GM12878 (cell line): Measurements from ENCODE around the gene WNT11. TPM values are rescaled to one million over a fixed set of nuclear protein-coding genes. Genes with fewer than 3 reads are reported as not detected.

Experiments used
- BMI1 ChIP-seq: fragments of 450-650 bp; IDR thresholded peaks from 2 replicates; pipeline ENCODE4 v1.6.1; 2016; ENCODE audit warnings: mild to moderate bottlenecking, moderate library complexity, borderline replicate concordance
- CEBPB ChIP-seq, 2 experiments: fragments of 150-350 bp in 1 of 2; IDR thresholded peaks; 2 replicates each; pipeline ENCODE4 v1.6.1; 2012 to 2014; ENCODE audit warnings: low read depth in 2 of 2, low read length in 2 of 2, borderline replicate concordance in 1 of 2, inconsistent platforms in 1 of 2
- CREM ChIP-seq: IDR thresholded peaks from 2 replicates; pipeline ENCODE4 v1.6.1; 2014; ENCODE audit warnings: antibody characterized with exemption, low read depth
- E2F8 ChIP-seq: fragments of 450-650 bp; IDR thresholded peaks from 2 replicates; pipeline ENCODE4 v1.6.1; 2018; ENCODE audit warnings: mild to moderate bottlenecking, low read depth, moderate library complexity; ENCODE audit not compliant: partially characterized antibody
- ETV6 ChIP-seq, 2 experiments: fragments of 450-650 bp in 1 of 2; IDR thresholded peaks in 1 of 2; conservative IDR thresholded peaks in 1 of 2; 2 replicates each; pipeline ENCODE4 v1.6.1; 2014; ENCODE audit warnings: antibody characterized with exemption in 1 of 2, borderline replicate concordance in 1 of 2, low read depth in 1 of 2, mild to moderate bottlenecking in 1 of 2, moderate library complexity in 1 of 2
- FOS ChIP-seq: IDR thresholded peaks from 3 replicates; pipeline ENCODE4 v1.6.1; 2011; ENCODE audit warnings: borderline replicate concordance; ENCODE audit not compliant: insufficient read length; ENCODE audit errors: extremely low read depth
- GATAD2B ChIP-seq: fragments of 450-650 bp; conservative IDR thresholded peaks from 2 replicates; pipeline ENCODE4 v1.6.1; 2017; ENCODE audit warnings: low read depth, mild to moderate bottlenecking, moderate library complexity
- HDAC2 ChIP-seq: fragments of 200-600 bp; sonication (generic); IDR thresholded peaks from 2 replicates; pipeline ENCODE4 v1.6.1; 2017
- RB1 ChIP-seq: fragments of 450-650 bp; formaldehyde crosslinking; IDR thresholded peaks from 2 replicates; pipeline ENCODE4 v1.6.1; 2017; ENCODE audit warnings: mild to moderate bottlenecking, borderline replicate concordance
- SMAD5 ChIP-seq: IDR thresholded peaks from 2 replicates; pipeline ENCODE4 v1.6.1; 2016; ENCODE audit warnings: antibody characterized with exemption, low read depth
- SMC3 ChIP-seq: IDR thresholded peaks from 2 replicates; pipeline ENCODE4 v1.6.1; 2011; ENCODE audit warnings: low read length, improper control_type of control experiment, borderline replicate concordance
- SRF ChIP-seq, 2 experiments: IDR thresholded peaks; 2 replicates each; pipeline ENCODE4 v1.6.1; 2011; ENCODE audit warnings: low read depth in 2 of 2, low read length in 2 of 2, mild to moderate bottlenecking in 1 of 2, moderate library complexity in 1 of 2
- STAT3 ChIP-seq: IDR thresholded peaks from 2 replicates; pipeline ENCODE4 v1.6.1; 2011; ENCODE audit warnings: low read depth, low read length, improper control_type of control experiment
- TCF7 ChIP-seq: IDR thresholded peaks from 2 replicates; pipeline ENCODE4 v1.6.1; 2014; ENCODE audit warnings: antibody characterized with exemption, borderline replicate concordance
- USF2 ChIP-seq: IDR thresholded peaks from 2 replicates; pipeline ENCODE4 v1.6.1; 2011; ENCODE audit warnings: low read depth, low read length, improper control_type of control experiment, borderline replicate concordance
- ZBED1 ChIP-seq: IDR thresholded peaks from 2 replicates; pipeline ENCODE4 v1.6.1; 2016; ENCODE audit warnings: borderline replicate concordance
- ZNF384 ChIP-seq: IDR thresholded peaks from 2 replicates; pipeline ENCODE4 v1.6.1; 2012; ENCODE audit warnings: low read depth, mild to moderate bottlenecking, low read length, improper control_type of control experiment, borderline replicate concordance
- polyA plus RNA-seq, 11 experiments: library from polyadenylated mRNA; depleted of rRNA in 4 of 11; unstranded in 6 of 11; stranded (reverse) in 5 of 11; fragments of >200 nt; fragmentation: Nextera tagmentation in 4 of 11; fragmentation: Illumina TruSeq in 1 of 11; extraction: Ambion mirVana in 4 of 11; extraction: Trizol in 1 of 11; gene quantifications; 1 replicate in 1 of 11; 2 replicates in 10 of 11; pipeline versions ENCODE4 v1.2.1 to v1.2.3, GENCODE V29; 2011 to 2016; ENCODE audit warnings: inconsistent platforms in 2 of 11, missing spikeins in 2 of 11, low read depth in 1 of 11
- total RNA-seq, 4 experiments: library from RNA; depleted of rRNA in 3 of 4; stranded (reverse); fragments of >200 nt in 3 of 4; fragmentation: Illumina TruSeq in 1 of 4; extraction: Trizol in 1 of 4; gene quantifications; 2 replicates each; pipeline versions ENCODE4 v1.2.1 to v1.2.3, GENCODE V29; 2013 to 2021
- TF ChIP-seq, protein P1 (sequence below): fragments of 450-650 bp; conservative IDR thresholded peaks from 2 replicates; pipeline ENCODE4 v1.6.1; 2017; ENCODE audit warnings: mild to moderate bottlenecking, moderate library complexity
- TF ChIP-seq, protein P2 (sequence below): fragments of 450-650 bp; IDR thresholded peaks from 2 replicates; pipeline ENCODE4 v1.6.1; 2016; ENCODE audit warnings: mild to moderate bottlenecking, moderate library complexity, borderline replicate concordance

WNT11 gene
- total and polyA plus RNA-seq, 10 of the 15 experiments (the other 5 are each of a cell fraction or from before 2014, with no cell fraction given) = 0.05 to 0.19 TPM; not detected in 8

GRCh38 chr11:76208438-76209374 is 2.4 kb upstream of the WNT11 start (continued):
- TF ChIP-seq ETV6 (conservative IDR thresholded peaks at IDR 0.05 in 1 of 2, IDR thresholded peaks at IDR 0.05 in 1 of 2; ENCODE audit: borderline replicate concordance in 1 of 2, low read depth in 1 of 2) = no peak
- TF ChIP-seq ZBED1 = no peak
- no peak for TF ChIP-seq FOS
- TF ChIP-seq, protein P1, sequence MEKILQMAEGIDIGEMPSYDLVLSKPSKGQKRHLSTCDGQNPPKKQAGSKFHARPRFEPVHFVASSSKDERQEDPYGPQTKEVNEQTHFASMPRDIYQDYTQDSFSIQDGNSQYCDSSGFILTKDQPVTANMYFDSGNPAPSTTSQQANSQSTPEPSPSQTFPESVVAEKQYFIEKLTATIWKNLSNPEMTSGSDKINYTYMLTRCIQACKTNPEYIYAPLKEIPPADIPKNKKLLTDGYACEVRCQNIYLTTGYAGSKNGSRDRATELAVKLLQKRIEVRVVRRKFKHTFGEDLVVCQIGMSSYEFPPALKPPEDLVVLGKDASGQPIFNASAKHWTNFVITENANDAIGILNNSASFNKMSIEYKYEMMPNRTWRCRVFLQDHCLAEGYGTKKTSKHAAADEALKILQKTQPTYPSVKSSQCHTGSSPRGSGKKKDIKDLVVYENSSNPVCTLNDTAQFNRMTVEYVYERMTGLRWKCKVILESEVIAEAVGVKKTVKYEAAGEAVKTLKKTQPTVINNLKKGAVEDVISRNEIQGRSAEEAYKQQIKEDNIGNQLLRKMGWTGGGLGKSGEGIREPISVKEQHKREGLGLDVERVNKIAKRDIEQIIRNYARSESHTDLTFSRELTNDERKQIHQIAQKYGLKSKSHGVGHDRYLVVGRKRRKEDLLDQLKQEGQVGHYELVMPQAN = no peak
- TF ChIP-seq ZNF384 = no peak
- no peak for TF ChIP-seq SRF (IDR thresholded peaks at IDR 0.05; ENCODE audit: low read depth in 2 of 2, low read length in 2 of 2)
- TF ChIP-seq SMAD5 = no peak
- no peak for TF ChIP-seq HDAC2
- no peak for TF ChIP-seq GATAD2B
- TF ChIP-seq CREM = 0 out of 2 replicates have a peak, but pooled peaks have one; percentile 10
- TF ChIP-seq E2F8 = no peak
- TF ChIP-seq BMI1 = no peak
- no peak for TF ChIP-seq STAT3
- TF ChIP-seq USF2 = no peak
- 0 out of 2 replicates have a peak, but pooled peaks have one; percentile 40 for TF ChIP-seq RB1
- TF ChIP-seq CEBPB (IDR thresholded peaks at IDR 0.05; ENCODE audit: borderline replicate concordance in 1 of 2, low read depth in 2 of 2, low read length in 2 of 2) = no peak
- peak; percentile 59 for TF ChIP-seq SMC3
- TF ChIP-seq, protein P2, sequence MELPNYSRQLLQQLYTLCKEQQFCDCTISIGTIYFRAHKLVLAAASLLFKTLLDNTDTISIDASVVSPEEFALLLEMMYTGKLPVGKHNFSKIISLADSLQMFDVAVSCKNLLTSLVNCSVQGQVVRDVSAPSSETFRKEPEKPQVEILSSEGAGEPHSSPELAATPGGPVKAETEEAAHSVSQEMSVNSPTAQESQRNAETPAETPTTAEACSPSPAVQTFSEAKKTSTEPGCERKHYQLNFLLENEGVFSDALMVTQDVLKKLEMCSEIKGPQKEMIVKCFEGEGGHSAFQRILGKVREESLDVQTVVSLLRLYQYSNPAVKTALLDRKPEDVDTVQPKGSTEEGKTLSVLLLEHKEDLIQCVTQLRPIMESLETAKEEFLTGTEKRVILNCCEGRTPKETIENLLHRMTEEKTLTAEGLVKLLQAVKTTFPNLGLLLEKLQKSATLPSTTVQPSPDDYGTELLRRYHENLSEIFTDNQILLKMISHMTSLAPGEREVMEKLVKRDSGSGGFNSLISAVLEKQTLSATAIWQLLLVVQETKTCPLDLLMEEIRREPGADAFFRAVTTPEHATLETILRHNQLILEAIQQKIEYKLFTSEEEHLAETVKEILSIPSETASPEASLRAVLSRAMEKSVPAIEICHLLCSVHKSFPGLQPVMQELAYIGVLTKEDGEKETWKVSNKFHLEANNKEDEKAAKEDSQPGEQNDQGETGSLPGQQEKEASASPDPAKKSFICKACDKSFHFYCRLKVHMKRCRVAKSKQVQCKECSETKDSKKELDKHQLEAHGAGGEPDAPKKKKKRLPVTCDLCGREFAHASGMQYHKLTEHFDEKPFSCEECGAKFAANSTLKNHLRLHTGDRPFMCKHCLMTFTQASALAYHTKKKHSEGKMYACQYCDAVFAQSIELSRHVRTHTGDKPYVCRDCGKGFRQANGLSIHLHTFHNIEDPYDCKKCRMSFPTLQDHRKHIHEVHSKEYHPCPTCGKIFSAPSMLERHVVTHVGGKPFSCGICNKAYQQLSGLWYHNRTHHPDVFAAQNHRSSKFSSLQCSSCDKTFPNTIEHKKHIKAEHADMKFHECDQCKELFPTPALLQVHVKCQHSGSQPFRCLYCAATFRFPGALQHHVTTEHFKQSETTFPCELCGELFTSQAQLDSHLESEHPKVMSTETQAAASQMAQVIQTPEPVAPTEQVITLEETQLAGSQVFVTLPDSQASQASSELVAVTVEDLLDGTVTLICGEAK = no peak
- TF ChIP-seq TCF7 = no peak
